Ishikawa (cell line): Measurements from ENCODE around the gene ZNF654.
A peak's percentile ranks its signal among the peaks of the same experiment; 100 is the strongest.

ENCODE experiments used
- CEBPB ChIP-seq: IDR thresholded peaks from 2 replicates; pipeline ENCODE4 v1.6.1; 2012
- CREB1 ChIP-seq: IDR thresholded peaks from 2 replicates; pipeline ENCODE4 v1.6.1; 2012; ENCODE audit warnings: low read depth
- EGR1 ChIP-seq: IDR thresholded peaks from 2 replicates; pipeline ENCODE4 v1.6.1; 2012
- EP300 ChIP-seq: IDR thresholded peaks from 2 replicates; pipeline ENCODE4 v1.6.1; 2012; ENCODE audit warnings: borderline replicate concordance
- FOXM1 ChIP-seq: IDR thresholded peaks from 2 replicates; pipeline ENCODE4 v1.6.1; 2012; ENCODE audit warnings: low read depth, borderline replicate concordance
- NFIC ChIP-seq: IDR thresholded peaks from 2 replicates; pipeline ENCODE4 v1.6.1; 2012
- RAD21 ChIP-seq: IDR thresholded peaks from 2 replicates; pipeline ENCODE4 v1.6.1; 2012; ENCODE audit warnings: low read depth
- TAF1 ChIP-seq: IDR thresholded peaks from 2 replicates; pipeline ENCODE4 v1.6.1; 2012; ENCODE audit warnings: low read depth, mild to moderate bottlenecking
- TCF12 ChIP-seq: IDR thresholded peaks from 2 replicates; pipeline ENCODE4 v1.6.1; 2012; ENCODE audit warnings: low read depth
- TEAD4 ChIP-seq: IDR thresholded peaks from 2 replicates; pipeline ENCODE4 v1.6.1; 2012
- YY1 ChIP-seq: IDR thresholded peaks from 2 replicates; pipeline ENCODE4 v1.6.1; 2012; ENCODE audit warnings: low read depth
- ZBTB7A ChIP-seq: IDR thresholded peaks from 2 replicates; pipeline ENCODE4 v1.6.1; 2012; ENCODE audit warnings: low read depth
- TF ChIP-seq, protein P1 (sequence below): IDR thresholded peaks from 2 replicates; pipeline ENCODE4 v1.6.1; 2012
- TF ChIP-seq, protein P2 (sequence below): IDR thresholded peaks from 2 replicates; pipeline ENCODE4 v1.6.1; 2012
- TF ChIP-seq, protein P3 (sequence below): IDR thresholded peaks from 2 replicates; pipeline ENCODE4 v1.6.1; 2012; ENCODE audit warnings: low read depth, mild to moderate bottlenecking

The ZNF654 gene

DNA sequence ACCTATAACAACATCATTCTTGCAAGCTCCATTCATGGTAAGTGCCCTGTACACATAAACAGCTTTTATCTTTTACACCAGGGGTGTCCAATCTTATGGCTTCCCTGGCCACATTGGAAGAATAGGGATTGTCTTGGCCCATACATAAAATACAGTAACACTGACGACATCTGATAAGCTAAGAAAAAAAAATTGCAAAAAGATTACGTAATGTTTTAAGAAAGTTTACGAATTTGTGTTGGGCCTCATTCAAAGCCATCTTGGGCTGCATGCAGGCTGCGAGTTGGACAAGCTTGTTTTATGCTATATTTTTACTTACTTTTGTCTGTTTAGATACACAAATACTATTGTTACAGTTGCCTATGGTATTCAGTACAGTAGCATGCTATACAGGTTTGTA is 31.6 kb downstream of the ZNF654 start:
- TF ChIP-seq, protein P1, sequence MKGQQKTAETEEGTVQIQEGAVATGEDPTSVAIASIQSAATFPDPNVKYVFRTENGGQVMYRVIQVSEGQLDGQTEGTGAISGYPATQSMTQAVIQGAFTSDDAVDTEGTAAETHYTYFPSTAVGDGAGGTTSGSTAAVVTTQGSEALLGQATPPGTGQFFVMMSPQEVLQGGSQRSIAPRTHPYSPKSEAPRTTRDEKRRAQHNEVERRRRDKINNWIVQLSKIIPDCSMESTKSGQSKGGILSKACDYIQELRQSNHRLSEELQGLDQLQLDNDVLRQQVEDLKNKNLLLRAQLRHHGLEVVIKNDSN, result no peak
- no peak for TF ChIP-seq YY1
- no peak for TF ChIP-seq NFIC

DNA sequence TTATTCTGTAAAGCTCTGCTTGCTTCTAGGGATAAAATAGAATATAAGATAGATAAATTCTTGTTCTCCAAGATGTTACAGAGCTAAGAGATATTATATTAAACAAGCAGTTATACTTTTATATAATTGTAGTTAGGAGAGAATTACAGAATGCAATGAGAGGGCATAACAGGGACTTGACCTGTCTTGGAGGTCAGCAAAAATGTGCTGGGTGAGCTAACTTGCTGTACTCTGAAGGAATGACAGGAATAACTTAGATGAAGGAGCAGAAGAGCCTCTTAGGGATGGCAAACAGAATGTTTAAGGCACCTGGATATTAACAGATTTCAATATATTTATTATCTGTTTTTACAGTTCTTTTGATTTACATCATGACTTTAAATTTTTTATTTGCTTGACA is 33.2 kb downstream of the ZNF654 start:
- TF ChIP-seq CEBPB, result no peak

DNA sequence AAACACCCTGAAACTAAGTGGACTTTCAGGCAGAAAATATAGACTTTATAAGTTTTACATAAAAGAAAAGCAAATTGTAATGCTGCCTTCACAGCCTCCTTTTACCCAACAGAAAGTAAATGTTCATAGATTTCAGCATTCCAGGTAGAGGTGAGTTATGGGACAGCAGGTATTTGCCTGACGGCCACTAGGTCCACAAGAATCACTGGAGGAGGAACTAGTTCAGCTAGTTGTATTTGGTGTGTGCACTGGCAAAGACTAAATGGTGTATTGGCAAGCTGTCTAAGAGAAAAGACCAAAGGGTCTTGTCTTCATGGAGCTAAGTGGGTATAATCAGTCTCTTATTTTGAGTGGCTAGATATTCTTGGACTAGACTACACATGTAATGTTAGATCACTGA is 34.2 kb downstream of the ZNF654 start:
- no peak for TF ChIP-seq CEBPB

DNA sequence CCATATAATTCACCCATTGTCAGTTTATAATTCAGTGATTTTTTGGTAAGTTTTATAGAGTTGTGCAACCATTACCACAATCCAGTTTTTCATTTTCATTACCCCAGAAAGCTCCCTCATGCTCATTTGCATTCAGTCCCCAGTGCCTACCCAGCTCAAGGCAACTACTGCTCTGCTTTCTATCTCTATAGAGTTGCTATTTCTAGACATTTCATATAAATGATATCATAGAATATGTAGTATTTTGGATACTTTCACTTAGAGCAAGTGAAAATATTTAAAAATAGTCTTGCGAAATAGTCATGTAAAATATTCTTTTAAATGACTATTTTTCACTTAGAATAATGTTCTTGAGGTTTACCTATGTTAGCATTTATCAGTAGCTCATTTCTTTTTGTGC is 42.1 kb downstream of the ZNF654 start:
- TF ChIP-seq CREB1, result no peak

DNA sequence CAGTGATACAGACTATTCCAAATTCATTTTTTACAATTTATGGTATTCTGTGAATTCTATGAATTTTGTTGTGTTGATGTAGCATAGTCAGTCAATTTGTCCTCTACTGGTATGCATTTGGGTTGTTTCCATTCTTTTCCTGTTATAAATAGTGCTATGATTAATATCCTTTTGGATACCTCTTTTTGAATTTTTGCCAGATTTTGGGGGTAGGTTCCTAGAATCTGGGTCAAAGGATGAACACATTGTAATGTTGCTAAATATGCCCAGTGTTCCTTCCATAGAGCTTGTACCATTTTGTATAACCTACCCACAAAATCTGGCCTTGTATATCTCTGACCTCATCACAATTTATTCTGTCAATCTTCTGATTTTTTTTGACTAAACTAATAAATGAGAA is 46.3 kb downstream of the ZNF654 start:
- TF ChIP-seq CREB1 (no peak), TCF12 (no peak), RAD21 (no peak), NFIC (no peak), ZBTB7A (no peak), TEAD4 (no peak), TAF1 (no peak), FOXM1 (no peak), CEBPB (no peak), EGR1 (no peak), YY1 (no peak), EP300 (no peak)
- TF ChIP-seq, protein P2, sequence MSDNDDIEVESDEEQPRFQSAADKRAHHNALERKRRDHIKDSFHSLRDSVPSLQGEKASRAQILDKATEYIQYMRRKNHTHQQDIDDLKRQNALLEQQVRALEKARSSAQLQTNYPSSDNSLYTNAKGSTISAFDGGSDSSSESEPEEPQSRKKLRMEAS, result no peak
- TF ChIP-seq, protein P1, result no peak
- TF ChIP-seq, protein P3, sequence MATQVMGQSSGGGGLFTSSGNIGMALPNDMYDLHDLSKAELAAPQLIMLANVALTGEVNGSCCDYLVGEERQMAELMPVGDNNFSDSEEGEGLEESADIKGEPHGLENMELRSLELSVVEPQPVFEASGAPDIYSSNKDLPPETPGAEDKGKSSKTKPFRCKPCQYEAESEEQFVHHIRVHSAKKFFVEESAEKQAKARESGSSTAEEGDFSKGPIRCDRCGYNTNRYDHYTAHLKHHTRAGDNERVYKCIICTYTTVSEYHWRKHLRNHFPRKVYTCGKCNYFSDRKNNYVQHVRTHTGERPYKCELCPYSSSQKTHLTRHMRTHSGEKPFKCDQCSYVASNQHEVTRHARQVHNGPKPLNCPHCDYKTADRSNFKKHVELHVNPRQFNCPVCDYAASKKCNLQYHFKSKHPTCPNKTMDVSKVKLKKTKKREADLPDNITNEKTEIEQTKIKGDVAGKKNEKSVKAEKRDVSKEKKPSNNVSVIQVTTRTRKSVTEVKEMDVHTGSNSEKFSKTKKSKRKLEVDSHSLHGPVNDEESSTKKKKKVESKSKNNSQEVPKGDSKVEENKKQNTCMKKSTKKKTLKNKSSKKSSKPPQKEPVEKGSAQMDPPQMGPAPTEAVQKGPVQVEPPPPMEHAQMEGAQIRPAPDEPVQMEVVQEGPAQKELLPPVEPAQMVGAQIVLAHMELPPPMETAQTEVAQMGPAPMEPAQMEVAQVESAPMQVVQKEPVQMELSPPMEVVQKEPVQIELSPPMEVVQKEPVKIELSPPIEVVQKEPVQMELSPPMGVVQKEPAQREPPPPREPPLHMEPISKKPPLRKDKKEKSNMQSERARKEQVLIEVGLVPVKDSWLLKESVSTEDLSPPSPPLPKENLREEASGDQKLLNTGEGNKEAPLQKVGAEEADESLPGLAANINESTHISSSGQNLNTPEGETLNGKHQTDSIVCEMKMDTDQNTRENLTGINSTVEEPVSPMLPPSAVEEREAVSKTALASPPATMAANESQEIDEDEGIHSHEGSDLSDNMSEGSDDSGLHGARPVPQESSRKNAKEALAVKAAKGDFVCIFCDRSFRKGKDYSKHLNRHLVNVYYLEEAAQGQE, result no peak

DNA sequence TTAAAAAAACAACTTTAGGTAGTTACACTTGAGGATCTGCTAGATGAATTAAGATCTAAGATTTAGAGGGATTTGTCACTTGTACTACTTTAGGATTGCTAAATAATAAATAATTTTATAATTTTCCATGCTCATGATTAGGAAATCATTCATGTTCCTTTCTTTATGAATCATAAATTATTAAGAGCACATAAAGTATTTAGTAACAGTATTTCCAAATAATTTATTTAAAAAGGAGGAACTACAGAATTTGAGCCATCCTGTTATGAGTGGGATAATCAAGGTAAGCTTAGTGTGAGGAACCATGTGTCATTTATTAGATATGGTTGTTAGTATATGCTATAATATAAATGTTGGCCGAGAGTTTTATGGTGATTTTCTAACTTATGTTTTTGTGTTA is 53.2 kb downstream of the ZNF654 start:
- TF ChIP-seq EP300, result no peak
- TF ChIP-seq, protein P3, result no peak
- TF ChIP-seq ZBTB7A, result no peak
- TF ChIP-seq, protein P2, result no peak
- no peak for TF ChIP-seq TAF1
- no peak for TF ChIP-seq YY1
- no peak for TF ChIP-seq CEBPB
- TF ChIP-seq CREB1, result no peak
- no peak for TF ChIP-seq TEAD4
- TF ChIP-seq RAD21, result no peak
- no peak for TF ChIP-seq TCF12
- TF ChIP-seq, protein P1, result no peak
- no peak for TF ChIP-seq NFIC
- no peak for TF ChIP-seq FOXM1
- no peak for TF ChIP-seq EGR1

DNA sequence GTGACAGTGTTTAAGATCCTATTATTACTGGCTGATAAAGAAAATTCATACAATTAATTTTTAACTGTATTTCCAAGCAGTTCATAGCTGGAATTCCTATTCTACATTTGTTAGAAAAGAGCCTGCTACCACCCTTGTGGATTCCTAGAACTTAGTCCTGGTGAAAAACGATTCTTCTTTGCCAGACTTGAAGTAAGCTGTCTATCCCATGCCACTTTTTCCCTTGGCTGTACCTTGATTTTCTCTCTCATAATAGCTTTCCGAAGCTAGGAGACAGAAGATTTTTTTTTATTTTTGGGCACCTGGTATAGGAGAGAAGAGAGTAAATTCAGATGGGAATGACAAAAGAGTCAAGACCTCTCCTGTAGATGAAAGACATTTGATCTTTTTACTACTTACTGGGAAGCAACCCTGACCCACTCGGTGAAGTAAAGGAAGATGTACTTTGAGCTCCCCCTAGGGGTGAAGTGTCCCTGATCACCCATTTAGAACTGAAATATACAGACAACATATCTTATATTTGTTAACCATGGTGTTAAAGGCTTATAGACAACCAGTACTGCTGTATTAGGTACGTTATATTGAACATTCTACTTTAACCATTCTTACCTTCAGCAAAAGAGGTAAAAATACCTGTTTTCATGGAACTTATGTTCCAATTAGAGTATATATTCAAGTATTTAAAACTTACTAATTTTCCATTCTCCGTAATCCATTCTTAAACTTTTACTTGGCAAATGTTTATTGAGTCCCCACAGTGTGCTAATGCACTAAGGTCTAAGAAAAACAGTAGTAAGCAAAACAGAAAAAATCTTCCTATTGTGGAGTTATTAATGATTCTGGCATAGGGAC is 54.5 kb downstream of the ZNF654 start:
- TF ChIP-seq FOXM1 (no peak), TCF12 (no peak), RAD21 (peak; percentile 63)
